GM19372 (cell line): ENCODE data around the gene SLC2A4.
"Not testable (repeated sequence)": the region's sequence is repeated elsewhere in the genome, so short reads cannot be mapped to it uniquely, and the experiment has no call there.

ENCODE experiments used
- ATAC-seq: cut with Tn5 transposase; IDR thresholded peaks from one replicate; pipeline ENCODE4 v1.9.1; 2021; ENCODE audit warnings: mild to moderate bottlenecking, low read depth, moderate library complexity; ENCODE audit not compliant: unreplicated experiment

The SLC2A4 gene

DNA sequence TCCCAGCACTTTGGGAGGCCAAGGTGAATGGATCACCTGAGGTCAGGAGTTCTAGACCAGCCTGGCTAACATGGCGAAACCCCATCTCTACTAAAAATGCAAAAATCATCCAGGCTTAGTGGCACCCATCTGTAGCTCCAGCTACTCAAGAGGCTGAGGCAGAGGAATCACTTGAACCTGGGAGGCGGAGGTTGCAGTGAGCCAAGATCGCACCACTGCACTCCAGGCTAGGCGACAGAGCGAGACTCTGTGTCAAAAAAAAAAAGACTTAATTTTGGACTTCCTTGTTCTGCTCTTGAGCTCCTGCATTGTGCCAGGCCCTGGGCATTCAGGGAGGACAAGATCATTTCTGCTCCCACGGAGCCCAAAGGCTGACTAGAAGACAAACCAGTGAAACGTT, 56.1 kb downstream of the SLC2A4 start:
- ATAC-seq = not testable (repeated sequence)
